ENCODE measurements around the gene CYP4A11. TPM values are rescaled to one million over a fixed set of nuclear protein-coding genes. Genes with fewer than 3 reads are reported as not detected.
"Not testable (repeated sequence)": the region's sequence is repeated elsewhere in the genome, so short reads cannot be mapped to it uniquely, and the experiment has no call there.

Gene CYP4A11
- total and polyA plus RNA-seq, 2 donors = 0.05 TPM; not detected in 1

- H3K4me1 ChIP-seq (ENCODE audit: control insufficient read depth in 2 of 2, insufficient read depth in 2 of 2, low read length in 2 of 2); H3K4me3 ChIP-seq (ENCODE audit: low read length in 2 of 2); H3K9me3 ChIP-seq (ENCODE audit: control insufficient read depth in 2 of 2, insufficient read depth in 1 of 2, low read length in 1 of 2); H3K27me3 ChIP-seq (ENCODE audit: control insufficient read depth in 2 of 2, insufficient read depth in 1 of 2, low read length in 1 of 2); DNase-seq (ENCODE audit: low read depth in 6 of 9, low spot score in 9 of 9); H3K36me3 ChIP-seq (ENCODE audit: control insufficient read depth in 2 of 2, insufficient read depth in 2 of 2, low read length in 1 of 2); H3K27ac ChIP-seq (ENCODE audit: low read depth in 1 of 2, low read length in 1 of 2): not testable (repeated sequence)
- 94% methylated on average over 2 of the region's 2 CpGs for WGBS
Observed at GRCh38 chr1:46955116-46955515, 13.8 kb upstream of the CYP4A11 start.

- not testable (repeated sequence) for H3K4me3 ChIP-seq (ENCODE audit: low read length in 2 of 2); H3K27ac ChIP-seq (ENCODE audit: low read depth in 1 of 2, low read length in 1 of 2)
- 48% methylated on average over 2 of the region's 2 CpGs for WGBS
Observed at GRCh38 chr1:46953847-46954246, 12.6 kb upstream of the CYP4A11 start.

GRCh38 chr1:46949417-46949666 is 8.1 kb upstream of the CYP4A11 start:
- not testable (repeated sequence) for DNase-seq (ENCODE audit: low read depth in 6 of 9, low spot score in 9 of 9); H3K9me3 ChIP-seq (ENCODE audit: control insufficient read depth in 2 of 2, insufficient read depth in 1 of 2, low read length in 1 of 2); H3K4me1 ChIP-seq (ENCODE audit: control insufficient read depth in 2 of 2, insufficient read depth in 2 of 2, low read length in 2 of 2); H3K36me3 ChIP-seq (ENCODE audit: control insufficient read depth in 2 of 2, insufficient read depth in 2 of 2, low read length in 1 of 2); H3K27ac ChIP-seq (ENCODE audit: low read depth in 1 of 2, low read length in 1 of 2); H3K4me3 ChIP-seq (ENCODE audit: low read length in 2 of 2); H3K27me3 ChIP-seq (ENCODE audit: control insufficient read depth in 2 of 2, insufficient read depth in 1 of 2, low read length in 1 of 2)
- 100% methylated on average over 1 of the region's 1 CpG for WGBS

More at GRCh38 chr1:46953847-46954246, 12.6 kb upstream of the CYP4A11 start:
- DNase-seq (ENCODE audit: low read depth in 6 of 9, low spot score in 9 of 9); H3K36me3 ChIP-seq (ENCODE audit: control insufficient read depth in 2 of 2, insufficient read depth in 2 of 2, low read length in 1 of 2); H3K9me3 ChIP-seq (ENCODE audit: control insufficient read depth in 2 of 2, insufficient read depth in 1 of 2, low read length in 1 of 2); H3K27me3 ChIP-seq (ENCODE audit: control insufficient read depth in 2 of 2, insufficient read depth in 1 of 2, low read length in 1 of 2); H3K4me1 ChIP-seq (ENCODE audit: control insufficient read depth in 2 of 2, insufficient read depth in 2 of 2, low read length in 2 of 2): not testable (repeated sequence)

GRCh38 chr1:46948629-46949416 is 7.5 kb upstream of the CYP4A11 start:
- Histone ChIP-seq H3K27ac (ENCODE audit: low read depth in 1 of 2, low read length in 1 of 2) (no peak overlapping the region), H3K9me3 (ENCODE audit: control insufficient read depth in 2 of 2, insufficient read depth in 1 of 2, low read length in 1 of 2) (no peaks in the 10 kb centered on the region), H3K4me1 (ENCODE audit: control insufficient read depth in 2 of 2, insufficient read depth in 2 of 2, low read length in 2 of 2) (no peaks in the 10 kb centered on the region), H3K4me3 (ENCODE audit: low read length in 2 of 2) (no peak overlapping the region), H3K27me3 (ENCODE audit: control insufficient read depth in 2 of 2, insufficient read depth in 1 of 2, low read length in 1 of 2) (no peaks in the 10 kb centered on the region), H3K36me3 (ENCODE audit: control insufficient read depth in 2 of 2, insufficient read depth in 2 of 2, low read length in 1 of 2) (no peaks in the 10 kb centered on the region)
- 72% methylated on average over 5 of the region's 5 CpGs for WGBS
- DNase-seq (ENCODE audit: low read depth in 6 of 9, low spot score in 9 of 9) = no peak

- WGBS = 49% methylated on average over 2 of the region's 2 CpGs
- H3K27me3 ChIP-seq (ENCODE audit: control insufficient read depth in 2 of 2, insufficient read depth in 1 of 2, low read length in 1 of 2); DNase-seq (ENCODE audit: low read depth in 6 of 9, low spot score in 9 of 9): not testable (repeated sequence)
Observed at GRCh38 chr1:46947706-46948105, 6.4 kb upstream of the CYP4A11 start.

GRCh38 chr1:46942086-46942485 is 810 bp upstream of the CYP4A11 start:
- Histone ChIP-seq H3K4me1 (ENCODE audit: control insufficient read depth in 2 of 2, insufficient read depth in 2 of 2, low read length in 2 of 2) (no peaks in the 10 kb centered on the region), H3K27ac (ENCODE audit: low read depth in 1 of 2, low read length in 1 of 2) (no peak overlapping the region), H3K36me3 (ENCODE audit: control insufficient read depth in 2 of 2, insufficient read depth in 2 of 2, low read length in 1 of 2) (no peaks in the 10 kb centered on the region), H3K4me3 (ENCODE audit: low read length in 2 of 2) (no peak overlapping the region), H3K9me3 (ENCODE audit: control insufficient read depth in 2 of 2, insufficient read depth in 1 of 2, low read length in 1 of 2) (no peaks in the 10 kb centered on the region), H3K27me3 (ENCODE audit: control insufficient read depth in 2 of 2, insufficient read depth in 1 of 2, low read length in 1 of 2) (no peaks in the 10 kb centered on the region)
- no peak for DNase-seq (ENCODE audit: low read depth in 6 of 9, low spot score in 9 of 9)

More at GRCh38 chr1:46947706-46948105, 6.4 kb upstream of the CYP4A11 start:
- not testable (repeated sequence) for H3K36me3 ChIP-seq (ENCODE audit: control insufficient read depth in 2 of 2, insufficient read depth in 2 of 2, low read length in 1 of 2); H3K27ac ChIP-seq (ENCODE audit: low read depth in 1 of 2, low read length in 1 of 2); H3K9me3 ChIP-seq (ENCODE audit: control insufficient read depth in 2 of 2, insufficient read depth in 1 of 2, low read length in 1 of 2); H3K4me1 ChIP-seq (ENCODE audit: control insufficient read depth in 2 of 2, insufficient read depth in 2 of 2, low read length in 2 of 2); H3K4me3 ChIP-seq (ENCODE audit: low read length in 2 of 2)

GRCh38 chr1:46940307-46940706 is 969 bp downstream of the CYP4A11 start:
- no peaks in the 10 kb centered on the region for H3K9me3 ChIP-seq (ENCODE audit: control insufficient read depth in 2 of 2, insufficient read depth in 1 of 2, low read length in 1 of 2)
- H3K36me3 ChIP-seq (ENCODE audit: control insufficient read depth in 2 of 2, insufficient read depth in 2 of 2, low read length in 1 of 2) = no peaks in the 10 kb centered on the region
- H3K27me3 ChIP-seq (ENCODE audit: control insufficient read depth in 2 of 2, insufficient read depth in 1 of 2, low read length in 1 of 2) = no peaks in the 10 kb centered on the region
- 85% methylated on average over 7 of the region's 7 CpGs for WGBS
- H3K27ac ChIP-seq (ENCODE audit: low read depth in 1 of 2, low read length in 1 of 2) = no peak overlapping the region
- no peaks in the 10 kb centered on the region for H3K4me1 ChIP-seq (ENCODE audit: control insufficient read depth in 2 of 2, insufficient read depth in 2 of 2, low read length in 2 of 2)
- no peak overlapping the region for H3K4me3 ChIP-seq (ENCODE audit: low read length in 2 of 2)
- no peak for DNase-seq (ENCODE audit: low read depth in 6 of 9, low spot score in 9 of 9)

GRCh38 chr1:46937270-46937669 is 4.0 kb downstream of the CYP4A11 start:
- H3K36me3 ChIP-seq (ENCODE audit: control insufficient read depth in 2 of 2, insufficient read depth in 2 of 2, low read length in 1 of 2) = no peaks in the 10 kb centered on the region
- no peak for DNase-seq (ENCODE audit: low read depth in 6 of 9, low spot score in 9 of 9)
- WGBS = 41% methylated on average over 1 of the region's 1 CpG
- no peak overlapping the region for H3K4me3 ChIP-seq (ENCODE audit: low read length in 2 of 2)
- H3K9me3 ChIP-seq (ENCODE audit: control insufficient read depth in 2 of 2, insufficient read depth in 1 of 2, low read length in 1 of 2) = no peaks in the 10 kb centered on the region
- H3K4me1 ChIP-seq (ENCODE audit: control insufficient read depth in 2 of 2, insufficient read depth in 2 of 2, low read length in 2 of 2) = no peaks in the 10 kb centered on the region
- no peak overlapping the region for H3K27ac ChIP-seq (ENCODE audit: low read depth in 1 of 2, low read length in 1 of 2)
- no peaks in the 10 kb centered on the region for H3K27me3 ChIP-seq (ENCODE audit: control insufficient read depth in 2 of 2, insufficient read depth in 1 of 2, low read length in 1 of 2)

- no peak for DNase-seq (ENCODE audit: low read depth in 6 of 9, low spot score in 9 of 9)
- Histone ChIP-seq H3K36me3 (ENCODE audit: control insufficient read depth in 2 of 2, insufficient read depth in 2 of 2, low read length in 1 of 2) (no peaks in the 10 kb centered on the region), H3K4me1 (ENCODE audit: control insufficient read depth in 2 of 2, insufficient read depth in 2 of 2, low read length in 2 of 2) (no peaks in the 10 kb centered on the region), H3K4me3 (ENCODE audit: low read length in 2 of 2) (no peak overlapping the region), H3K9me3 (ENCODE audit: control insufficient read depth in 2 of 2, insufficient read depth in 1 of 2, low read length in 1 of 2) (no peaks in the 10 kb centered on the region), H3K27ac (ENCODE audit: low read depth in 1 of 2, low read length in 1 of 2) (no peak overlapping the region), H3K27me3 (ENCODE audit: control insufficient read depth in 2 of 2, insufficient read depth in 1 of 2, low read length in 1 of 2) (no peaks in the 10 kb centered on the region)
- 85% methylated on average over 1 of the region's 1 CpG for WGBS
Observed at GRCh38 chr1:46936788-46937187, 4.5 kb downstream of the CYP4A11 start.

GRCh38 chr1:46934852-46935251 is 6.4 kb downstream of the CYP4A11 start:
- not testable (repeated sequence) for H3K27ac ChIP-seq (ENCODE audit: low read depth in 1 of 2, low read length in 1 of 2); H3K27me3 ChIP-seq (ENCODE audit: control insufficient read depth in 2 of 2, insufficient read depth in 1 of 2, low read length in 1 of 2); DNase-seq (ENCODE audit: low read depth in 6 of 9, low spot score in 9 of 9); H3K36me3 ChIP-seq (ENCODE audit: control insufficient read depth in 2 of 2, insufficient read depth in 2 of 2, low read length in 1 of 2); H3K9me3 ChIP-seq (ENCODE audit: control insufficient read depth in 2 of 2, insufficient read depth in 1 of 2, low read length in 1 of 2); H3K4me1 ChIP-seq (ENCODE audit: control insufficient read depth in 2 of 2, insufficient read depth in 2 of 2, low read length in 2 of 2); H3K4me3 ChIP-seq (ENCODE audit: low read length in 2 of 2)
- 43% methylated on average over 8 of the region's 8 CpGs for WGBS

All from thymus (tissue), 11 donors.